ENCODE results near the gene PAFAH1B2. TPM values are rescaled to one million over a fixed set of nuclear protein-coding genes. Genes with fewer than 3 reads are reported as not detected.

The PAFAH1B2 gene
- total and polyA plus RNA-seq, 10 of the 15 experiments (the other 5 are each of a cell fraction or from before 2014, with no cell fraction given), result 17.6 to 64.8 (median 47.6) TPM

DNA sequence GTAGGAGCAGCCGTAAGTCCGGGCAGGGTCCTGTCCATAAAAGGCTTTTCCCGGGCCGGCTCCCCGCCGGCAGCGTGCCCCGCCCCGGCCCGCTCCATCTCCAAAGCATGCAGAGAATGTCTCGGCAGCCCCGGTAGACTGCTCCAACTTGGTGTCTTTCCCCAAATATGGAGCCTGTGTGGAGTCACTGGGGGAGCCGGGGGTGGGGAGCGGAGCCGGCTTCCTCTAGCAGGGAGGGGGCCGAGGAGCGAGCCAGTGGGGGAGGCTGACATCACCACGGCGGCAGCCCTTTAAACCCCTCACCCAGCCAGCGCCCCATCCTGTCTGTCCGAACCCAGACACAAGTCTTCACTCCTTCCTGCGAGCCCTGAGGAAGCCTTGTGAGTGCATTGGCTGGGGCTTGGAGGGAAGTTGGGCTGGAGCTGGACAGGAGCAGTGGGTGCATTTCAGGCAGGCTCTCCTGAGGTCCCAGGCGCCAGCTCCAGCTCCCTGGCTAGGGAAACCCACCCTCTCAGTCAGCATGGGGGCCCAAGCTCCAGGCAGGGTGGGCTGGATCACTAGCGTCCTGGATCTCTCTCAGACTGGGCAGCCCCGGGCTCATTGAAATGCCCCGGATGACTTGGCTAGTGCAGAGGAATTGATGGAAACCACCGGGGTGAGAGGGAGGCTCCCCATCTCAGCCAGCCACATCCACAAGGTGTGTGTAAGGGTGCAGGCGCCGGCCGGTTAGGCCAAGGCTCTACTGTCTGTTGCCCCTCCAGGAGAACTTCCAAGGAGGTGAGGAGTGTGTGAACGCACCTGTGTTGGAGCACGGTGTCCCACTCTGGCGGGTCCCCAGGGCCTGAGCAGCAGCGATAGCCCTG is 55.2 kb downstream of the PAFAH1B2 start, which contains the start of gene TAGLN:
TAGLN (plus strand) TSS at position 318 of the 863 bp plus-strand sequence. CDS start 3,644 bp downstream, outside the sequence.
- TF ChIP-seq NBN (IDR thresholded peaks at IDR 0.05) (no peak), MYB (IDR thresholded peaks at IDR 0.05; ENCODE audit: borderline replicate concordance, low read depth, low read length) (no peak), REST (IDR thresholded peaks at IDR 0.05; ENCODE audit: low read depth, low read length) (no peak), FOS (IDR thresholded peaks at IDR 0.05; ENCODE audit: borderline replicate concordance, extremely low read depth, insufficient read length) (no peak), EGR1 (IDR thresholded peaks at IDR 0.05; ENCODE audit: borderline replicate concordance in 1 of 2, low read depth in 2 of 2, low read length in 2 of 2) (no peak), YY1 (IDR thresholded peaks at IDR 0.05; ENCODE audit: low read depth, low read length) (no peak), KDM1A (IDR thresholded peaks at IDR 0.05; ENCODE audit: borderline replicate concordance) (no peak), SPI1 (IDR thresholded peaks at IDR 0.05; ENCODE audit: borderline replicate concordance, insufficient read depth, low read depth, low read length) (no peak), BCL3 (IDR thresholded peaks at IDR 0.05; ENCODE audit: borderline replicate concordance, insufficient read depth, low read depth, low read length, poor library complexity, severe bottlenecking) (no peak), ZSCAN29 (IDR thresholded peaks at IDR 0.05) (no peak), POLR2AphosphoS2 (IDR thresholded peaks at IDR 0.05; ENCODE audit: low read depth, low read length) (no peak), MYC (IDR thresholded peaks at IDR 0.05; ENCODE audit: insufficient read depth, insufficient read length, insufficient replicate concordance, low read length, severe bottlenecking) (no peak), SUPT20H (IDR thresholded peaks at IDR 0.05; ENCODE audit: borderline replicate concordance, control insufficient read depth, low read depth, low read length) (no peak)
- TF ChIP-seq, protein P1, sequence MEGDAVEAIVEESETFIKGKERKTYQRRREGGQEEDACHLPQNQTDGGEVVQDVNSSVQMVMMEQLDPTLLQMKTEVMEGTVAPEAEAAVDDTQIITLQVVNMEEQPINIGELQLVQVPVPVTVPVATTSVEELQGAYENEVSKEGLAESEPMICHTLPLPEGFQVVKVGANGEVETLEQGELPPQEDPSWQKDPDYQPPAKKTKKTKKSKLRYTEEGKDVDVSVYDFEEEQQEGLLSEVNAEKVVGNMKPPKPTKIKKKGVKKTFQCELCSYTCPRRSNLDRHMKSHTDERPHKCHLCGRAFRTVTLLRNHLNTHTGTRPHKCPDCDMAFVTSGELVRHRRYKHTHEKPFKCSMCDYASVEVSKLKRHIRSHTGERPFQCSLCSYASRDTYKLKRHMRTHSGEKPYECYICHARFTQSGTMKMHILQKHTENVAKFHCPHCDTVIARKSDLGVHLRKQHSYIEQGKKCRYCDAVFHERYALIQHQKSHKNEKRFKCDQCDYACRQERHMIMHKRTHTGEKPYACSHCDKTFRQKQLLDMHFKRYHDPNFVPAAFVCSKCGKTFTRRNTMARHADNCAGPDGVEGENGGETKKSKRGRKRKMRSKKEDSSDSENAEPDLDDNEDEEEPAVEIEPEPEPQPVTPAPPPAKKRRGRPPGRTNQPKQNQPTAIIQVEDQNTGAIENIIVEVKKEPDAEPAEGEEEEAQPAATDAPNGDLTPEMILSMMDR (IDR thresholded peaks at IDR 0.05 in 2 of 3, conservative IDR thresholded peaks at IDR 0.05 in 1 of 3; ENCODE audit: control insufficient read depth in 2 of 3, extremely low read depth in 1 of 3, insufficient read depth in 1 of 3, low read depth in 3 of 3, low read length in 3 of 3), result no peak
- TF ChIP-seq, protein P2, sequence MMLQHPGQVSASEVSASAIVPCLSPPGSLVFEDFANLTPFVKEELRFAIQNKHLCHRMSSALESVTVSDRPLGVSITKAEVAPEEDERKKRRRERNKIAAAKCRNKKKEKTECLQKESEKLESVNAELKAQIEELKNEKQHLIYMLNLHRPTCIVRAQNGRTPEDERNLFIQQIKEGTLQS (IDR thresholded peaks at IDR 0.05; ENCODE audit: borderline replicate concordance, extremely low read depth, low read depth, low read length), result no peak
- no peaks in the 10 kb centered on the region for H3K79me2 ChIP-seq (ENCODE audit: control insufficient read depth, insufficient read depth, low read length)
- no peaks in the 10 kb centered on the region; a peak in 2 of 4 replicates for H3K36me3 ChIP-seq (ENCODE audit: control insufficient read depth in 2 of 2, insufficient read depth in 2 of 2, low read length in 1 of 2)
- ChIA-PET POLR2A (no interaction called here), CTCF (interaction anchor here (2.1 kb wide), 1 partner anchor 18 kb away, joined by 5 read pairs; no protein-coding TSS in a partner anchor), RAD21 (ENCODE audit: unreplicated experiment) (no interaction called here), SMC1A (ENCODE audit: uncharacterized antibody, unreplicated experiment) (no interaction called here)
- no peaks in the 10 kb centered on the region for H3K4me1 ChIP-seq (ENCODE audit: control insufficient read depth, insufficient read depth, low read length)
- H3K4me3 ChIP-seq, result no peak within 1 kb of the TSS
- H3K4me2 ChIP-seq (ENCODE audit: control insufficient read depth, insufficient read depth), result no peak within 1 kb of the TSS
- 91% methylated on average over 31 of the region's 34 CpGs for WGBS (ENCODE audit: insufficient coverage, insufficient replicate concordance, low lambda C conversion rate, missing lambda C conversion rate)
- intact Hi-C loops (cut with micrococcal nuclease; ENCODE audit: unreplicated experiment), result no loop called here
- H3K27me3 ChIP-seq (replicated peaks in 1 of 2; ENCODE audit: control insufficient read depth in 2 of 2, insufficient read depth in 2 of 2, low read length in 1 of 2), result no peaks in the 10 kb centered on the region
- no peaks in the 10 kb centered on the region for H3K9me3 ChIP-seq (replicated peaks; ENCODE audit: control insufficient read depth, insufficient read depth, low read length)
- DNase-seq (ENCODE audit: low read depth, low spot score), result no peak
- in situ Hi-C loops (cut with MboI), result no loop called here
- ATAC-seq, result no peak
- no peak within 1 kb of the TSS for H3K9ac ChIP-seq (ENCODE audit: control insufficient read depth, insufficient read depth, low read length)
- no peak within 1 kb of the TSS for H3K27ac ChIP-seq (ENCODE audit: control insufficient read depth, insufficient read depth)
- H2AFZ ChIP-seq (ENCODE audit: control insufficient read depth, low read depth, low read length), result no peak within 1 kb of the TSS
- H4K20me1 ChIP-seq (ENCODE audit: control insufficient read depth, insufficient read depth), result no peaks in the 10 kb centered on the region
- FAIRE-seq, result no peak
- no TSS peak for BruUV-seq (replicated peaks)
